ENCODE data around the gene MEG3. TPM values are rescaled to one million over a fixed set of nuclear protein-coding genes. Genes with fewer than 3 reads are reported as not detected.

Gene MEG3
- total RNA-seq, 4 donors from 2014 or later, result 34.1 to 265 (median 119) TPM

- no peaks in the 10 kb centered on the region for H3K4me1 ChIP-seq
- H3K9me3 ChIP-seq, result no peaks in the 10 kb centered on the region
- H3K4me3 ChIP-seq, result no peak overlapping the region
- intact Hi-C loops (cut with DNase I; ENCODE audit: low total_unique reads), result no loop called here
- no peak for TF ChIP-seq POLR2A (IDR thresholded peaks at IDR 0.05)
- TF ChIP-seq, protein P1, sequence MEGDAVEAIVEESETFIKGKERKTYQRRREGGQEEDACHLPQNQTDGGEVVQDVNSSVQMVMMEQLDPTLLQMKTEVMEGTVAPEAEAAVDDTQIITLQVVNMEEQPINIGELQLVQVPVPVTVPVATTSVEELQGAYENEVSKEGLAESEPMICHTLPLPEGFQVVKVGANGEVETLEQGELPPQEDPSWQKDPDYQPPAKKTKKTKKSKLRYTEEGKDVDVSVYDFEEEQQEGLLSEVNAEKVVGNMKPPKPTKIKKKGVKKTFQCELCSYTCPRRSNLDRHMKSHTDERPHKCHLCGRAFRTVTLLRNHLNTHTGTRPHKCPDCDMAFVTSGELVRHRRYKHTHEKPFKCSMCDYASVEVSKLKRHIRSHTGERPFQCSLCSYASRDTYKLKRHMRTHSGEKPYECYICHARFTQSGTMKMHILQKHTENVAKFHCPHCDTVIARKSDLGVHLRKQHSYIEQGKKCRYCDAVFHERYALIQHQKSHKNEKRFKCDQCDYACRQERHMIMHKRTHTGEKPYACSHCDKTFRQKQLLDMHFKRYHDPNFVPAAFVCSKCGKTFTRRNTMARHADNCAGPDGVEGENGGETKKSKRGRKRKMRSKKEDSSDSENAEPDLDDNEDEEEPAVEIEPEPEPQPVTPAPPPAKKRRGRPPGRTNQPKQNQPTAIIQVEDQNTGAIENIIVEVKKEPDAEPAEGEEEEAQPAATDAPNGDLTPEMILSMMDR (IDR thresholded peaks at IDR 0.05), result no peak
- no peaks in the 10 kb centered on the region for H3K36me3 ChIP-seq
- H3K27me3 ChIP-seq, result no peaks in the 10 kb centered on the region
- no peak overlapping the region for H3K27ac ChIP-seq
- DNase-seq, result no peak
Measured at GRCh38 chr14:100881211-100882025, 55.5 kb downstream of the MEG3 start.

DNA sequence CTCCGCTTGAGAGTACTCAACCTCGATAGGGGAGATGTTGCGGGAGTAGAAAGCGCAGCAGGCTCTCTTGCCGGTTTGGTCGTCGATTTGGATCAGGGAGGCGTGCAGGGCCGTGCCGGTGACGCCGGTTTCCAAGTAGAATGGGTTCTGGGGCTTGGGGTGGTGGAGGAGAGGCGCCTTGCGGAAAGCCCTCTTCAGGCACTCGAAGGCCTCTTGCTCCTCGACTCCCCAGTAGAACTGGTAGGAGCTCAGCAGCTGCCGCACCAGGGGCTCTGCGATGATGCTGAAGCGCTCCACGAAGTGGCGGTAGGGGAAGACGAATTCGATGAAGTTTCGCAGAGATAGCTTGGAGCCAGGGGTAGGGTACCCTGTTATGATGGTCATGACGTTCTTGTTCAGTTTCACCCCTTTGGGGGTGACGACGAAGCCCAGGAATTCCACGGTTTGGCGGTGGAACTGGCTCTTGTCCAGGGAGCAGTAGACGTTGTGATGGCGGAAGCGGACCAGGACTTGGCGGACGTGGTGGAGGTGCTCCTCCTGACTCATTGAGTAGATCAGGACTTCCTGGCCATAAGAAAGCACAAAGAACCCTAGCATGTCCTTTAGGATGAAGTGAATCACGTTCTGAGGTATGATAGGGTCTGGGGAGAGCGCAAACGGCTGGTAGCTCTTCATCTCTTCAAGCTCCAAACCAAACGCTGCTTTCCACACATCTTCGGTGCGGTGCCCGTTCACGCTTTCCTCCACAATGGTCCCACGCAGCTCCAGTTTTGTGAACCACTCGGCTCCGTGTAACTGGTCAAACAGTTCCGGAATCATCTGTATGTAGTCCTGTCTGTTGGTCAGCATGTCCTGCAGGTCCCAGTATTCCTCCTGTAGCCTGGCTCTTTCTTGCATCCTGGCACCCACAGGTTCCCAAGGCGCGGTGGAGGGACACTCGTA, 56.4 kb downstream of the MEG3 start:
- DNase-seq, result no peak
- no peaks in the 10 kb centered on the region for H3K36me3 ChIP-seq
- no peaks in the 10 kb centered on the region for H3K4me1 ChIP-seq
- intact Hi-C loops (cut with DNase I; ENCODE audit: low total_unique reads), result no loop called here
- TF ChIP-seq POLR2A (IDR thresholded peaks at IDR 0.05), result no peak
- TF ChIP-seq, protein P1 (IDR thresholded peaks at IDR 0.05), result no peak
- no peak overlapping the region for H3K27ac ChIP-seq
- H3K4me3 ChIP-seq, result no peak overlapping the region
- H3K27me3 ChIP-seq, result no peaks in the 10 kb centered on the region
- H3K9me3 ChIP-seq, result no peaks in the 10 kb centered on the region

DNA sequence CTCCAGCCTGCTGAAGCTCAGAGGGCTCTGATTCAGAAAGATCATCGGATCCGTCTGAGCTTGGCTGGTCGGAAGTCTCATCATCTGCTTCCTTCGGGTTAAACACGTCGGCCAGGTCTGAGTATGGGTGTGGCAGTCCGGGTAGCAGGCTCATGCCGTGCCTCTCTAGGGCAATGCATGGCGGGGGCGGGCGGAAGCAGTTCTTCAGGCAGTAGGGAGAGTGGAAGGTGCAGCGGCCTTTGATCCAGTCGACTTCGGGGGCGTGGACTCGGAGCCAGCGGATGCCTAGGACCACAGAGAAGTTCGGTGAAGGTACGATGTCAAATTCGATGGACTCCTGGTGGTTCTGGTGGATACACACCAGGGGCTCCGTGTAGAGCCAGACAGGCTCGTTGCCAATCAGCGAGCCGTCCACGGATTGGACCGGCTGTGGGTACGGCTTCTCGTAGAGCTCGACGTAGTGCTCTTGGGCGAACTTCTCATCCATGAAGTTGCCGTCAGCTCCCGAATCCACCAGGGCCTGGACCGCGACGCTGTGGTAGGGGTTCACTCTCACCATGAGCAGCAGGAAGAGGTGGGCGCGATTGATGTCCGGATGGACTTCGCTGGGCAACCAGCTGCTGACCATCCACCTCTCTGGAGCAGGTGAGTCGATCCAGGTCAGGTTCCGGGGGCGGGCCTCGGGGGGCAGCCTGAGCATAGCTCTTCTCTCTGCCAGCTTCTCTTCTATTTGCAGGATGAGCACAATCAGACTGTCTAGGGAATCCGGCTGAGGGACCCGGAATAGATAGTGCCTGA, 57.3 kb downstream of the MEG3 start:
- TF ChIP-seq POLR2A (IDR thresholded peaks at IDR 0.05), result no peak
- TF ChIP-seq, protein P1 (IDR thresholded peaks at IDR 0.05), result no peak
- no peaks in the 10 kb centered on the region for H3K9me3 ChIP-seq
- no peak overlapping the region for H3K27ac ChIP-seq
- H3K36me3 ChIP-seq, result no peaks in the 10 kb centered on the region
- no peak for DNase-seq
- H3K4me3 ChIP-seq, result no peak overlapping the region
- H3K4me1 ChIP-seq, result no peaks in the 10 kb centered on the region
- H3K27me3 ChIP-seq, result no peaks in the 10 kb centered on the region
- intact Hi-C loops (cut with DNase I; ENCODE audit: low total_unique reads), result no loop called here

- H3K36me3 ChIP-seq, result no peaks in the 10 kb centered on the region
- no peak overlapping the region for H3K4me3 ChIP-seq
- no peak for DNase-seq
- H3K4me1 ChIP-seq, result no peaks in the 10 kb centered on the region
- intact Hi-C loops (cut with DNase I; ENCODE audit: low total_unique reads), result no loop called here
- H3K27me3 ChIP-seq, result no peaks in the 10 kb centered on the region
- H3K27ac ChIP-seq, result no peak overlapping the region
- TF ChIP-seq POLR2A (IDR thresholded peaks at IDR 0.05), result no peak
- TF ChIP-seq, protein P1 (IDR thresholded peaks at IDR 0.05), result no peak
- no peaks in the 10 kb centered on the region for H3K9me3 ChIP-seq
Measured at GRCh38 chr14:100883789-100884101, 57.8 kb downstream of the MEG3 start.
